Osteoblast (primary cell): ENCODE results near the gene ZMPSTE24. TPM values are rescaled to one million over a fixed set of nuclear protein-coding genes. Genes with fewer than 3 reads are reported as not detected.
A peak's percentile ranks its signal among the peaks of the same experiment; 100 is the strongest.

ENCODE experiments used
- DNase-seq: peaks from one replicate; pipeline ENCODE4 v3.0.0; 2011; ENCODE audit warnings: low spot score, mixed read lengths; ENCODE audit not compliant: insufficient read length; ENCODE audit errors: missing footprints
- H2AFZ ChIP-seq: 2 replicates; pipeline ENCODE4 v1.6.0; 2011; ENCODE audit warnings: mild to moderate bottlenecking, low read length
- H3K27ac ChIP-seq: 2 replicates; pipeline ENCODE4 v1.5.1; 2011; ENCODE audit warnings: mild to moderate bottlenecking, low read depth, low read length, moderate library complexity
- H3K27me3 ChIP-seq: 2 replicates; pipeline ENCODE4 v1.6.0; 2012; ENCODE audit warnings: mild to moderate bottlenecking, control low read depth, inconsistent platforms, low read length, moderate library complexity; ENCODE audit not compliant: insufficient read depth
- H3K36me3 ChIP-seq: 2 replicates; pipeline ENCODE4 v1.5.1; 2011; ENCODE audit warnings: mild to moderate bottlenecking, low read length, control low read depth, moderate library complexity; ENCODE audit not compliant: insufficient read depth
- H3K4me1 ChIP-seq: 2 replicates; pipeline ENCODE4 v1.5.1; 2011; ENCODE audit warnings: mild to moderate bottlenecking, low read length, control low read depth, moderate library complexity; ENCODE audit not compliant: insufficient read depth
- H3K4me2 ChIP-seq: 2 replicates; pipeline ENCODE4 v1.6.0; 2011; ENCODE audit warnings: mild to moderate bottlenecking, low read length; ENCODE audit not compliant: insufficient read depth
- H3K4me3 ChIP-seq: fragments of 200-600 bp; sonication (generic); 3 replicates; pipeline ENCODE4 v1.5.1; 2012; ENCODE audit warnings: mild to moderate bottlenecking, low read length, inconsistent platforms; ENCODE audit not compliant: insufficient read depth
- H3K79me2 ChIP-seq: 2 replicates; pipeline ENCODE4 v1.6.0; 2012; ENCODE audit warnings: mild to moderate bottlenecking, low read length, control low read depth, inconsistent platforms; ENCODE audit not compliant: insufficient read depth
- H3K9me3 ChIP-seq: 2 replicates; pipeline ENCODE4 v1.5.1; 2011; ENCODE audit warnings: low read depth, low read length, control low read depth
- H4K20me1 ChIP-seq: 2 replicates; pipeline ENCODE4 v1.6.0; 2012; ENCODE audit warnings: mild to moderate bottlenecking, low read length, control low read depth; ENCODE audit not compliant: insufficient read depth
- total RNA-seq: library from RNA; depleted of rRNA; stranded (reverse); fragments of >200 nt; gene quantifications from 2 replicates; pipeline ENCODE4 v1.2.3, GENCODE V29; 2012
- TF ChIP-seq, protein P1 (sequence below): IDR thresholded peaks from 2 replicates; pipeline ENCODE4 v1.5.1; 2011; ENCODE audit warnings: mild to moderate bottlenecking, low read depth, low read length, moderate library complexity; ENCODE audit errors: extremely low read depth

Gene ZMPSTE24
- total RNA-seq, 1 donor = 72.4 TPM

DNA sequence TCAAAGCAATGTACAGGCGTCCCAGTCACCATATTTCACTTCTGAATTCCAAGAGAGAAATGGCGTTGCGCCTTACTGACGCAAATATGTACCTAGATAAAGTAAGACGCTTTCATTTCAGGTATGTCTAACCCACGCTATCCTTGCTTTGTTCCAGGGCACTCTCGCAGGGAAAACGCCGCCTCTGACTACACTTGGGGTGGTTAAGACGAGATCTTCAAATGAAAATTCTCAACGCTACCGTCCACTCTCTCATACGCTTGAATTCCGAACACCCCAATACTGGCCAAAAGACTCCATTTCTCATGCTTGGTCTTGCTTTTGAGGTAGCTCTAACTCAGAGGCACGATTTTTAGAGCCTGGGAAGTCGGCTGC is 736 bp upstream of the ZMPSTE24 start:
- Histone ChIP-seq H3K27me3 (no peaks in the 10 kb centered on the region), H3K27ac (peak overlapping the region; percentile 99), H4K20me1 (no peaks in the 10 kb centered on the region), H3K9me3 (no peaks in the 10 kb centered on the region), H3K4me1 (peaks cover 12% of the 10 kb centered on the region), H3K79me2 (peaks cover 60% of the 10 kb centered on the region), H3K4me3 (peak overlapping the region; percentile 92), H2AFZ (peak overlapping the region; percentile 100), H3K4me2 (peak overlapping the region; percentile 86), H3K36me3 (peaks cover 27% of the 10 kb centered on the region)
- TF ChIP-seq, protein P1, sequence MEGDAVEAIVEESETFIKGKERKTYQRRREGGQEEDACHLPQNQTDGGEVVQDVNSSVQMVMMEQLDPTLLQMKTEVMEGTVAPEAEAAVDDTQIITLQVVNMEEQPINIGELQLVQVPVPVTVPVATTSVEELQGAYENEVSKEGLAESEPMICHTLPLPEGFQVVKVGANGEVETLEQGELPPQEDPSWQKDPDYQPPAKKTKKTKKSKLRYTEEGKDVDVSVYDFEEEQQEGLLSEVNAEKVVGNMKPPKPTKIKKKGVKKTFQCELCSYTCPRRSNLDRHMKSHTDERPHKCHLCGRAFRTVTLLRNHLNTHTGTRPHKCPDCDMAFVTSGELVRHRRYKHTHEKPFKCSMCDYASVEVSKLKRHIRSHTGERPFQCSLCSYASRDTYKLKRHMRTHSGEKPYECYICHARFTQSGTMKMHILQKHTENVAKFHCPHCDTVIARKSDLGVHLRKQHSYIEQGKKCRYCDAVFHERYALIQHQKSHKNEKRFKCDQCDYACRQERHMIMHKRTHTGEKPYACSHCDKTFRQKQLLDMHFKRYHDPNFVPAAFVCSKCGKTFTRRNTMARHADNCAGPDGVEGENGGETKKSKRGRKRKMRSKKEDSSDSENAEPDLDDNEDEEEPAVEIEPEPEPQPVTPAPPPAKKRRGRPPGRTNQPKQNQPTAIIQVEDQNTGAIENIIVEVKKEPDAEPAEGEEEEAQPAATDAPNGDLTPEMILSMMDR = no peak
- DNase-seq = peak; percentile 63

DNA sequence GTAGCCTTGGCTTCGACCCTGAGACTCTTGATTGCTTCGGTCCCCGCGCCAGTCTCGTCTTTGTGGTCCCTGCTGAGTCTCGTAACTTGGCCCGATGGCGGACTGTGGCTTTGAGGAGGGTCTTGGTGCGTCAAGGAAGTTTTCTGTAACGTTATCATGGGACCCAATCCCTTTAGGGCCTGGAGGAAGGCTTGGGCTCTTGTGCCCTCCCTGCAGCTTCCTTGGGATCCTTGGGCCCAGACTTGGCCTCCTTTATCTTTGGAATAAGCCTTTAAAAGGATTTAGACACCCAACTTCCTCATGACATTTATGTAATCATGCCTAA is 371 bp downstream of the ZMPSTE24 start:
- Histone ChIP-seq H3K79me2 (peaks cover 70% of the 10 kb centered on the region), H3K9me3 (no peaks in the 10 kb centered on the region), H3K4me3 (peak overlapping the region; percentile 92), H2AFZ (peak overlapping the region; percentile 100), H3K4me1 (peaks cover 12% of the 10 kb centered on the region), H3K27ac (peak overlapping the region; percentile 99), H3K4me2 (peak overlapping the region; percentile 75), H3K36me3 (peaks cover 38% of the 10 kb centered on the region), H4K20me1 (no peaks in the 10 kb centered on the region), H3K27me3 (no peaks in the 10 kb centered on the region)
- TF ChIP-seq, protein P1 = no peak
- DNase-seq = peak; percentile 48

DNA sequence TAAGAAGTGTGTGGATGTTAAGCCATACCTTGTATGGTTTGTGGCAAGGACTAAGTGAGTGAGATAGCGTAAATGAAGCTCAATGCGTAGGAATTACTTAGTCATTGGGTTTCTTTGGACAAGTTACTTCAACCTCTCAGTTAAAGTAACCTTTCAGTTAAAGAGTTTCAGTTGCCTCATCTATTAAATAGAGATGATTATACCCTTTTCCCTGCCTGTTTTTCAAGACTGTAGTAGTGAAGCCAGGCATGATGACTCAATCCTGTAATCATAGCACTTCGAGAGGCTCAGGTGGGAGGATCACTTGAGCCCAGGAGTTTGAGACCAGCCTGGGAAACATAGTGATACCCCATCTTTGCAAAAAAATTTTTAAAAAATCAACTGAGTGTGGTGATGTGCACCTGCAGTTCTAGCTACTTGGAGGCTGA is 6.3 kb downstream of the ZMPSTE24 start:
- TF ChIP-seq, protein P1 = no peak
- Histone ChIP-seq H4K20me1 (peaks cover 7% of the 10 kb centered on the region), H3K27me3 (no peaks in the 10 kb centered on the region), H3K4me2 (no peak overlapping the region), H3K4me1 (peaks cover 29% of the 10 kb centered on the region), H3K36me3 (peaks cover 52% of the 10 kb centered on the region), H3K4me3 (no peak overlapping the region), H3K79me2 (peaks cover 57% of the 10 kb centered on the region), H3K27ac (no peak overlapping the region), H2AFZ (no peak overlapping the region), H3K9me3 (no peaks in the 10 kb centered on the region)
- no peak for DNase-seq

GRCh38 chr1:40265298-40265697 is 7.3 kb downstream of the ZMPSTE24 start:
- no peaks in the 10 kb centered on the region for H3K27me3 ChIP-seq
- peaks cover 34% of the 10 kb centered on the region for H3K4me1 ChIP-seq
- H2AFZ ChIP-seq = no peak overlapping the region
- TF ChIP-seq, protein P1 = no peak
- H3K4me3 ChIP-seq = no peak overlapping the region
- no peak overlapping the region for H3K27ac ChIP-seq
- peaks cover 9% of the 10 kb centered on the region for H4K20me1 ChIP-seq
- no peaks in the 10 kb centered on the region for H3K9me3 ChIP-seq
- H3K4me2 ChIP-seq = no peak overlapping the region
- DNase-seq = no peak
- peaks cover 54% of the 10 kb centered on the region for H3K36me3 ChIP-seq
- H3K79me2 ChIP-seq = peaks cover 52% of the 10 kb centered on the region
